Neuron (in vitro differentiated cells): ENCODE results near the gene RAD18.

Experiments
- H2AFZ ChIP-seq: one replicate; pipeline ENCODE4 v1.6.1; 2013; ENCODE audit warnings: low read depth, mild to moderate bottlenecking, inconsistent platforms, low read length, moderate library complexity
- H3K27me3 ChIP-seq: one replicate; pipeline ENCODE4 v1.6.1; 2013; ENCODE audit warnings: low read length; ENCODE audit not compliant: insufficient read depth
- H3K36me3 ChIP-seq: one replicate; pipeline ENCODE4 v1.6.1; 2013; ENCODE audit warnings: low read length; ENCODE audit not compliant: insufficient read depth
- H3K4me1 ChIP-seq: one replicate; pipeline ENCODE4 v1.6.1; 2013; ENCODE audit warnings: low read length; ENCODE audit not compliant: insufficient read depth
- H3K4me3 ChIP-seq: 2 replicates; pipeline ENCODE4 v1.5.1; 2013; ENCODE audit warnings: mild to moderate bottlenecking, low read length, moderate library complexity
- H3K9me3 ChIP-seq: one replicate; pipeline ENCODE4 v1.6.1; 2013; ENCODE audit warnings: low read length

Gene RAD18

GRCh38 chr3:8942746-8943488 is 20.4 kb downstream of the RAD18 start:
- H3K27me3 ChIP-seq, result no peaks in the 10 kb centered on the region
- peaks cover 2% of the 10 kb centered on the region for H3K9me3 ChIP-seq
- H2AFZ ChIP-seq, result no peak overlapping the region
- peaks cover 75% of the 10 kb centered on the region for H3K36me3 ChIP-seq
- H3K4me3 ChIP-seq, result no peak overlapping the region
- no peaks in the 10 kb centered on the region for H3K4me1 ChIP-seq

DNA sequence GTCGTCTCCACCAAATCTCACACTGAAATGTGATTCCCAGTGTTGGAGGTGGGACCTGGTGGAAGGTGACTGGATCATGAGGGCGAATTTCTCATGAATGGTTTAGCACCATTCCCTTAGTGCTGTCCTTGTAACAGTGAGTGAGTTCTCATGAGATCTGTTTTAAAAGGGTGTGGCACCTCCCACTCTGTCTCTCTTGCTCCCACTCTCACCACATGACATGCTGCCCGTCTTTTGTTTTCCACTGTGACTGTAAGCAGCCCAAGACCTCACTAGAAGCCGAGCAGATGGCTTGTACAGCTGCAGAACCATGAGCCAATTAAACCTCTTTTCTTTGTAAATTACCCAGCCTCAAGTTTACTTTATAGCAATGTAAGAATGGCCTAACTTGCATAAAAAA is 21.2 kb downstream of the RAD18 start:
- Histone ChIP-seq H3K36me3 (peaks cover 71% of the 10 kb centered on the region), H3K4me1 (no peaks in the 10 kb centered on the region), H2AFZ (no peak overlapping the region), H3K9me3 (peaks cover 2% of the 10 kb centered on the region), H3K27me3 (no peaks in the 10 kb centered on the region), H3K4me3 (no peak overlapping the region)

DNA sequence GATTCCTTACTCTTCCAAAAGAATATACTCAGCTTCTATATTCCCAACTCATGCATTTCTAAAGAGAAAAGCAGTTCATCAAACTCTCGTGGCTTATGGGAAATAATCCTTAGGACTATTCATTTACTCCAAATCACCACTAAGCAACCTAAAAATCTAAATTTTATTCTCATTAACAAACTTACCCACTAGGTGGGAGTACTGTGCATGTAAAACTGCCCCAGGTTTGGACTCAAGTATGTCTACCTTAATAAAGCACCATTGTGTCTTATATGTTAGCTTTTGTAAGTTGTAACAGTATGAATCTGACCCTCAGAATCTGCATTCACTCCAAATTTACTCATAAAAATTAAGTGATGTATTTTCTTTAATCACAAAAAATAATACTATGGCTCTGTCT is 25.3 kb downstream of the RAD18 start:
- Histone ChIP-seq H3K4me1 (no peaks in the 10 kb centered on the region), H3K36me3 (peaks cover 56% of the 10 kb centered on the region), H3K9me3 (no peaks in the 10 kb centered on the region), H2AFZ (no peak overlapping the region), H3K27me3 (no peaks in the 10 kb centered on the region), H3K4me3 (no peak overlapping the region)

GRCh38 chr3:8937064-8938020 is 25.9 kb downstream of the RAD18 start:
- Histone ChIP-seq H2AFZ (no peak overlapping the region), H3K4me1 (no peaks in the 10 kb centered on the region), H3K4me3 (no peak overlapping the region), H3K27me3 (no peaks in the 10 kb centered on the region), H3K9me3 (no peaks in the 10 kb centered on the region), H3K36me3 (peaks cover 53% of the 10 kb centered on the region)

- Histone ChIP-seq H3K9me3 (no peaks in the 10 kb centered on the region), H3K4me1 (no peaks in the 10 kb centered on the region), H3K36me3 (peaks cover 14% of the 10 kb centered on the region), H2AFZ (no peak overlapping the region), H3K27me3 (no peaks in the 10 kb centered on the region), H3K4me3 (no peak overlapping the region)
These were observed 30.8 kb downstream of the RAD18 start for GRCh38 chr3:8932507-8932906.

DNA sequence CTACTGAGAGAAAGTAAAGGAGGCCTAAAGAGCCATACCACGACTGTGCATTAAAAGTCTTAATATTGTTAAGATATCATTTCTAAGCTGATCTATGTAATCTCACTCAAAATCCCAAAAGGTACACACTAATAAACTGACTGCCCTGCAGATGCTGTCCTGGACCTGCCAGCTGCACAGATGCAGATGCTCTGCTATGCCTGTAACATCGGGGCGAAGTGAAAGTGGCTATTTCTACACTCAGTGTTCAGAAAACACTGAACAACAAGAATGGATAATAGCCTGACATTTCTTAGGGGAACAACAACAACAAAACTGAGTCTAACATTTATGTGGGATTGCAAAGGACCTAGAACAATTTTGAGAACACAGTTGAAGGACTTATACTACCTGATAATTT is 31.9 kb downstream of the RAD18 start:
- Histone ChIP-seq H2AFZ (no peak overlapping the region), H3K9me3 (no peaks in the 10 kb centered on the region), H3K27me3 (no peaks in the 10 kb centered on the region), H3K36me3 (peaks cover 12% of the 10 kb centered on the region), H3K4me3 (no peak overlapping the region), H3K4me1 (no peaks in the 10 kb centered on the region)

- no peak overlapping the region for H3K4me3 ChIP-seq
- peaks cover 7% of the 10 kb centered on the region for H3K36me3 ChIP-seq
- no peaks in the 10 kb centered on the region for H3K4me1 ChIP-seq
- no peaks in the 10 kb centered on the region for H3K27me3 ChIP-seq
- no peak overlapping the region for H2AFZ ChIP-seq
- no peaks in the 10 kb centered on the region for H3K9me3 ChIP-seq
These were observed 33.4 kb downstream of the RAD18 start for GRCh38 chr3:8929860-8930259.

GRCh38 chr3:8914491-8914890 is 48.8 kb downstream of the RAD18 start:
- Histone ChIP-seq H3K36me3 (peaks cover 20% of the 10 kb centered on the region), H3K9me3 (peaks cover 2% of the 10 kb centered on the region), H3K4me1 (no peaks in the 10 kb centered on the region), H3K27me3 (no peaks in the 10 kb centered on the region), H2AFZ (no peak overlapping the region), H3K4me3 (no peak overlapping the region)

DNA sequence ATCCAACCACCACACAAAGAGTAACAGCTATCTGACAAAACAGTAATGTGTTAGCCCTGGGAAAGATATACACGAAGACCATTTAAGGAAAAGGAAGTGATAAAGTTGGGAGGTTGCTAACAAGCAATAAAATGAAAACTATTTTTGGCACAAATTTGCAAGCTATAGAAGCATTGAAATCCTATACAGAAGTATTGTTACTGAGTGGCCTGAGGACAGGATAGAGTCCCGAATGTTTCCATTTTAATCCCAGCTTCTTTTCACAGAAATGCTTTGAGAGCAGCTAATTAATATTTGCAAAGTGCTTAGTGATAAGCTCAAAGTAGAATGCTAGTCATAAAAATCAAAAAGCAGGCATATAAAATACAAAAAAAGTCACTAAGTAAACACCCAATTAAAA is 51.5 kb downstream of the RAD18 start:
- Histone ChIP-seq H3K36me3 (peaks cover 35% of the 10 kb centered on the region), H3K4me1 (no peaks in the 10 kb centered on the region), H2AFZ (no peak overlapping the region), H3K27me3 (no peaks in the 10 kb centered on the region), H3K4me3 (no peak overlapping the region), H3K9me3 (no peaks in the 10 kb centered on the region)

- Histone ChIP-seq H3K9me3 (no peaks in the 10 kb centered on the region), H2AFZ (no peak overlapping the region), H3K27me3 (no peaks in the 10 kb centered on the region), H3K4me1 (no peaks in the 10 kb centered on the region), H3K36me3 (peaks cover 38% of the 10 kb centered on the region), H3K4me3 (no peak overlapping the region)
These were observed 54.1 kb downstream of the RAD18 start for GRCh38 chr3:8909160-8909559.

DNA sequence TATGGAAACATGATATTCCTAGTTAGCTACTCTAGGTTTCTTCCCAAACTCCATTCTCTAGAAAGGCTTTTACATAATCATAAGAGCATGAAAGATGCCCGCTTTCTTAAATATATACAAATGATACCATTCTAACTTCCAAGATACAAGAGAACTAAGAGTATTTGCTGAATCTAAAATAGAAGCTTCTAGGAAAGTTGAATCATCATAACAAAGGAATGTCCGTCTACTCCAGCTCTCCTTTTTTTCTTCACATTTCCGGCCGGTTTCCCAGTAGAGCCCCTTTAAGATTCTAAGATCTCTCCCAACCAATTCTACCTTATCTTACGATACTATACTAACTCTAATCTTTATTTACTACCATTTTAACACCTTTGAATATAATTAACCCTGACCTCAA is 60.1 kb downstream of the RAD18 start:
- H2AFZ ChIP-seq, result no peak overlapping the region
- no peak overlapping the region for H3K4me3 ChIP-seq
- no peaks in the 10 kb centered on the region for H3K27me3 ChIP-seq
- H3K4me1 ChIP-seq, result no peaks in the 10 kb centered on the region
- H3K9me3 ChIP-seq, result peaks cover 2% of the 10 kb centered on the region
- H3K36me3 ChIP-seq, result peaks cover 25% of the 10 kb centered on the region

GRCh38 chr3:8900869-8901268 is 62.4 kb downstream of the RAD18 start:
- Histone ChIP-seq H3K27me3 (no peaks in the 10 kb centered on the region), H3K4me3 (no peak overlapping the region), H3K36me3 (peaks cover 27% of the 10 kb centered on the region), H2AFZ (no peak overlapping the region), H3K9me3 (peaks cover 2% of the 10 kb centered on the region), H3K4me1 (no peaks in the 10 kb centered on the region)

DNA sequence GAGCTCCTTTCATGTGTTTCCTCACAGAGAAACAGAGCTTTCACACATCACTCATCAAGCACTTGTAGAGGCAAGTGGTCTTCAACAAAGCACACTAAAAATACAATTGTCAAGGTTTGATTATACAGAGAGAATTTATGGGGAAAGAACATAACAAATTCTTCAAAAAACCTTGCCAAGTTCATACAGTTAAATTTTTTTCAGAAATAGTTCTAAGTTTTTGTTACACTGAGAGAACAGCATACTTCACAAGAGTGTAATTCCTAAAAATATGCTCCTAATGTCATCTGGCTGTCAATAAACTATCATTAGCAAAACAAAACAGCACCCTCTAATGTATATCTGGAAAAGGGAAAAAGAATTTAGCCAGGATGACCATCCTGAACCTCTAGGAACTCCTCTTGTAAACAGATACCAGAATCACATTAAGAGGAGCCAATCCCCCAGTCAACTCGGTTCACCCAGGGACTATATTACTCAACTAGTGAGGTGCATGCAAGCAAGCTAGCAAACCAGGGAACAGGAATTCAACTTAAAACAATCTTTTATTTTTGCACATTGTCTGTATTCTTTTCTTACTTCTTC is 63.3 kb downstream of the RAD18 start:
- H3K36me3 ChIP-seq, result peaks cover 27% of the 10 kb centered on the region
- peaks cover 2% of the 10 kb centered on the region for H3K9me3 ChIP-seq
- H3K4me1 ChIP-seq, result no peaks in the 10 kb centered on the region

More for the DNA sequence above, 63.3 kb downstream of the RAD18 start:
- Histone ChIP-seq H3K27me3 (no peaks in the 10 kb centered on the region), H3K4me3 (no peak overlapping the region), H2AFZ (no peak overlapping the region)
